PFSK-1 (cell line): ENCODE results near the gene P4HB.

Experiments used
- POLR2AphosphoS5 ChIP-seq: IDR thresholded peaks from 2 replicates; pipeline ENCODE4 v1.6.1; 2012; ENCODE audit warnings: low read depth, mild to moderate bottlenecking, control low read depth, low read length, moderate library complexity
- TAF1 ChIP-seq: IDR thresholded peaks from 2 replicates; pipeline ENCODE4 v1.6.1; 2012; ENCODE audit warnings: low read length, control low read depth, borderline replicate concordance; ENCODE audit not compliant: insufficient read depth

- TF ChIP-seq TAF1 (no peak), POLR2AphosphoS5 (no peak)
These were observed 35.1 kb upstream of the P4HB start for GRCh38 chr17:81895400-81895799.
